CD4-positive, CD25-positive, alpha-beta regulatory T cell (primary cell): Measurements from ENCODE around the gene REG4. TPM values are rescaled to one million over a fixed set of nuclear protein-coding genes. Genes with fewer than 3 reads are reported as not detected.

ENCODE experiments used
- ATAC-seq, 2 donors: fragments of 150-1000 bp; cut with Tn5 transposase; one replicate each; pipeline ENCODE4 v1.10.0; 2021; ENCODE audit warnings: low read depth in 2 of 2, moderate number of reproducible peaks in 2 of 2, moderate library complexity in 1 of 2
- DNase-seq, 3 donors: peaks; one replicate each; pipeline versions ENCODE4 v3.0.0 to v3.0.0-alpha.2; 2012 to 2022; ENCODE audit warnings: mixed read lengths in 1 of 3
- H3K27ac ChIP-seq: one replicate; pipeline ENCODE4 v1.7.0; 2013; ENCODE audit warnings: mild to moderate bottlenecking, low read length; ENCODE audit not compliant: insufficient read depth, poor library complexity, severe bottlenecking
- H3K27me3 ChIP-seq: one replicate; pipeline ENCODE4 v1.7.0; 2013; ENCODE audit warnings: low read length; ENCODE audit not compliant: control insufficient read depth, insufficient read depth
- H3K36me3 ChIP-seq: one replicate; pipeline ENCODE4 v1.7.0; 2013; ENCODE audit warnings: mild to moderate bottlenecking, low read length, moderate library complexity; ENCODE audit not compliant: control insufficient read depth, insufficient read depth
- H3K4me1 ChIP-seq: 2 replicates; pipeline ENCODE4 v1.7.0; 2013; ENCODE audit warnings: mild to moderate bottlenecking, low read length; ENCODE audit not compliant: insufficient read depth, control insufficient read depth, poor library complexity, severe bottlenecking
- H3K4me3 ChIP-seq: one replicate; pipeline ENCODE4 v1.7.0; 2013; ENCODE audit warnings: low read depth, mild to moderate bottlenecking, low read length, moderate library complexity
- H3K9me3 ChIP-seq, 2 experiments: 1 replicate in 1 of 2; 2 replicates in 1 of 2; pipeline ENCODE4 v1.7.0; 2013; ENCODE audit warnings: low read length in 2 of 2, mild to moderate bottlenecking in 1 of 2, moderate library complexity in 1 of 2; ENCODE audit not compliant: control insufficient read depth in 2 of 2
- H3K27ac Mint-ChIP-seq, 3 donors: one replicate each; pipeline ENCODE4 v1.8.0; 2020 to 2022; ENCODE audit warnings: mild to moderate bottlenecking in 3 of 3, mixed read lengths in 3 of 3, moderate library complexity in 2 of 3
- H3K27me3 Mint-ChIP-seq: one replicate; pipeline ENCODE4 v1.8.0; 2022; ENCODE audit warnings: mild to moderate bottlenecking, mixed read lengths
- H3K36me3 Mint-ChIP-seq: one replicate; pipeline ENCODE4 v1.8.0; 2020; ENCODE audit warnings: mixed read lengths
- H3K4me1 Mint-ChIP-seq, 4 donors: one replicate each; pipeline ENCODE4 v1.8.0; 2020 to 2022; ENCODE audit warnings: mixed read lengths in 4 of 4, mild to moderate bottlenecking in 1 of 4
- H3K4me3 Mint-ChIP-seq, 4 donors: one replicate each; pipeline ENCODE4 v1.8.0; 2020 to 2022; ENCODE audit warnings: mild to moderate bottlenecking in 4 of 4, mixed read lengths in 4 of 4, moderate library complexity in 3 of 4
- H3K9me3 Mint-ChIP-seq, 7 donors: one replicate each; pipeline ENCODE4 v1.8.0; 2020 to 2022; ENCODE audit warnings: mixed read lengths in 7 of 7, mild to moderate bottlenecking in 3 of 7, moderate library complexity in 2 of 7
- polyA plus RNA-seq, 4 donors: library from polyadenylated mRNA; unstranded; fragments of 300-500 nt; fragmentation: Illumina TruSeq; gene quantifications; one replicate each; pipeline ENCODE4 v1.2.3, GENCODE V29; 2021
- total RNA-seq: library from RNA; stranded (reverse); gene quantifications from one replicate; pipeline ENCODE4 v1.2.3, GENCODE V29; 2022

REG4 gene
- total and polyA plus RNA-seq, 5 donors from 2014 or later = 0.41 to 1.5 TPM; not detected in 3

DNA sequence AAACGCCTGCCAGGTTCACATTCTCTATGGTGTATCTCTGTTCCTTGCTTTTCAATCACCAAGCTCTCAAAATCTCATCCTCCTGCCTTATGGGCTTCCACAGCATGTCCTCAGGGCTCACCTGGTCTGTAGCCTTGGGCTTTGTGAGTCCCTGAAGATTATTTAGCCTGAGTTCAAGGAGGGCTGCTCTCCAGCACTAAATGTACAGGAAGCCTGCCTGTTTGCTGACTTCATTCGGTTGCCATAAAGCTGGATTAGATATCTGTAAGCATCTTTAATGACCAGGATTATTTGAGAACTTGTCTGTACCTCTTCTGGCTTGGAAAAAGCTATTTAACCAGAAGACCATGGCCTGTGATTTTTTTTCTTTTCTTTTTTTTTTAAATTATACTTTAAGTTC, 6.9 kb upstream of the REG4 start:
- Mint-ChIP-seq H3K27me3 (peaks cover 16% of the 10 kb centered on the region), H3K4me1 (no peaks in the 10 kb centered on the region), H3K9me3 (peaks cover 0 to 3% (median 0%) of the 10 kb centered on the region in 7 donors), H3K36me3 (no peaks in the 10 kb centered on the region), H3K4me3 (no peak overlapping the region), H3K27ac (peak overlapping the region in 1 of 3 donors; percentile 40)
- Histone ChIP-seq H3K9me3 (no peaks in the 10 kb centered on the region), H3K36me3 (no peaks in the 10 kb centered on the region), H3K4me3 (no peak overlapping the region), H3K27me3 (peaks cover 3% of the 10 kb centered on the region), H3K4me1 (no peaks in the 10 kb centered on the region), H3K27ac (no peak overlapping the region)
- DNase-seq (no peak), ATAC-seq (no peak)

GRCh38 chr1:119816407-119816806, 5.1 kb upstream of the REG4 start:
- no peaks in the 10 kb centered on the region for H3K4me1 ChIP-seq
- peaks cover 20% of the 10 kb centered on the region for H3K27me3 Mint-ChIP-seq
- peaks cover 0 to 3% (median 0%) of the 10 kb centered on the region in 7 donors for H3K9me3 Mint-ChIP-seq
- ATAC-seq (no peak), DNase-seq (no peak)
- H3K4me3 Mint-ChIP-seq = no peak overlapping the region
- H3K36me3 Mint-ChIP-seq = no peaks in the 10 kb centered on the region
- H3K27ac ChIP-seq = no peak overlapping the region
- no peaks in the 10 kb centered on the region for H3K36me3 ChIP-seq
- H3K4me3 ChIP-seq = no peak overlapping the region
- peaks cover 7% of the 10 kb centered on the region for H3K27me3 ChIP-seq
- no peaks in the 10 kb centered on the region for H3K9me3 ChIP-seq
- H3K27ac Mint-ChIP-seq = no peak overlapping the region
- H3K4me1 Mint-ChIP-seq = no peaks in the 10 kb centered on the region

DNA sequence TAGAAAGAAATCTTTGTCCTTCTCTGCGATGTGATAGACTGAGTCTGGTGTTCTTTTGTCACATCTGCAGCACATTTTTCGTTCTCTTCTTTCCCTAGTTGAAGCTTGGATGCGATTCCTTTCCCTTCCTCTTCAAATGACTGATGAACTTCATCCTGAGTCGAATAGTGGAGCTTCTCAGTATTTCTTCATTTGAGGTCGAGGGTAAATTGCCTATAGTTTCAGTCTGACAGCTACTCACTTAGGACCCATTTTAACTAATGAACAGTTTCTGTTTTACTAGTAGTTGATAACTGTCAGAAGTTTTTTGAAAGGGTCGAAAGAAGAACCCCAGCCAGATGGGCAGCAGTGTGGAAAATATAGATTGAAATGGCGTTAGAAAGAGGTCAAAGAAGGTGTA, 4.7 kb upstream of the REG4 start:
- no peak for ATAC-seq
- no peak overlapping the region for H3K4me3 Mint-ChIP-seq

DNA sequence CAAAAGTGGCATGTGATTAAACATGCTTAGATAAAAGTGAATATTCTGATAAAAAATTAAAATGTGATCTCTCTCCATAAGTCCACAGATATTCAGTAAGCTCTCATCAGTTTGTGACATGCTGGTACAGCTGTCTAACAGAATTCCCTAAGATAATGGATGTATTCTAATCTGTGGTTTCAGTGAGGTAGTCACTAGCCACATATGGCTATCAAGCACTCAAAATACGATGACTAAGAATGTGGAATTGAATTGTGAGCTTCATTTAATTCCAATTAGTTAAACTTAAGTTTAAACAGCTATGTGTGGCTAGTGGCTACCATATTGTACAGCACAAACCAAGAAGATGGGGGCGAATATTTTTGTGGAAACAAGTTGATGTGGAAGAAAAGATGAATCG, 4.1 kb upstream of the REG4 start:
- H3K4me3 ChIP-seq = no peak overlapping the region

More for the DNA sequence above, 4.7 kb upstream of the REG4 start:
- Mint-ChIP-seq H3K4me1 (no peaks in the 10 kb centered on the region), H3K9me3 (peaks cover 0 to 3% (median 0%) of the 10 kb centered on the region in 7 donors), H3K27me3 (peaks cover 22% of the 10 kb centered on the region), H3K36me3 (no peaks in the 10 kb centered on the region), H3K27ac (no peak overlapping the region)
- no peak overlapping the region for H3K27ac ChIP-seq
- peaks cover 7% of the 10 kb centered on the region for H3K27me3 ChIP-seq
- H3K9me3 ChIP-seq = no peaks in the 10 kb centered on the region
- H3K4me1 ChIP-seq = no peaks in the 10 kb centered on the region
- no peak overlapping the region for H3K4me3 ChIP-seq
- no peaks in the 10 kb centered on the region for H3K36me3 ChIP-seq
- DNase-seq = no peak

DNA sequence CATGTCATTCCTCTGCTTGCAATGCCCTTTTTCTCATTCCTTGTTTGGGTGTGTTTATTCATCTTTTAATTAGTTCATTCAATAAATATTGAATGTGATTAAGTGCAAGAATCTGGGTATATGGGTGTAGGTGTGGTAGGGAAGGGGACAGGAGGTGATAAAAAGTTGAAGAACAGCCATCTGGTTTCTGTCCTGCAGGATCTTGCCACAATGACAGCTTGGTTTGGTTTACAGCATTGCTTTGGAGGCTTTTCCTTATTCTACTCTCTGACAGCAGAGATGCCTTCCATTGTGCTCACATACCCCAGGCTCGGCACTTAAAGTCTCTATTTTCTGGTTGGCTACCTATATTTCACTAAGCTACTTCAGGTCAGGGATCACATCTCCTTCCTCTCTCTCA, 3.0 kb upstream of the REG4 start:
- H3K27ac Mint-ChIP-seq = no peak overlapping the region
- peaks cover 0 to 1% (median under 1%) of the 10 kb centered on the region in 4 donors for H3K4me1 Mint-ChIP-seq
- ATAC-seq (no peak), DNase-seq (no peak)
- H3K36me3 ChIP-seq = no peaks in the 10 kb centered on the region
- H3K27me3 ChIP-seq = peaks cover 7% of the 10 kb centered on the region
- peaks cover 0 to 2% (median 0%) of the 10 kb centered on the region in 7 donors for H3K9me3 Mint-ChIP-seq
- no peak overlapping the region for H3K4me3 ChIP-seq
- peaks cover 27% of the 10 kb centered on the region for H3K27me3 Mint-ChIP-seq
- H3K4me3 Mint-ChIP-seq = no peak overlapping the region
- no peaks in the 10 kb centered on the region for H3K36me3 Mint-ChIP-seq
- no peaks in the 10 kb centered on the region for H3K9me3 ChIP-seq
- no peak overlapping the region for H3K27ac ChIP-seq
- H3K4me1 ChIP-seq = no peaks in the 10 kb centered on the region

More for the DNA sequence above, 4.1 kb upstream of the REG4 start:
- H3K36me3 Mint-ChIP-seq = no peaks in the 10 kb centered on the region
- peaks cover 0 to 3% (median 0%) of the 10 kb centered on the region in 7 donors for H3K9me3 Mint-ChIP-seq
- Histone ChIP-seq H3K27ac (no peak overlapping the region), H3K9me3 (no peaks in the 10 kb centered on the region), H3K4me1 (no peaks in the 10 kb centered on the region), H3K27me3 (peaks cover 7% of the 10 kb centered on the region), H3K36me3 (no peaks in the 10 kb centered on the region)
- no peak overlapping the region for H3K27ac Mint-ChIP-seq
- ATAC-seq = no peak
- H3K4me3 Mint-ChIP-seq = no peak overlapping the region
- no peaks in the 10 kb centered on the region for H3K4me1 Mint-ChIP-seq
- DNase-seq = no peak
- peaks cover 25% of the 10 kb centered on the region for H3K27me3 Mint-ChIP-seq

GRCh38 chr1:119811985-119812557, 811 bp upstream of the REG4 start:
- peaks cover 33% of the 10 kb centered on the region for H3K27me3 Mint-ChIP-seq
- no peak overlapping the region for H3K27ac Mint-ChIP-seq
- H3K4me3 Mint-ChIP-seq = no peak overlapping the region
- ATAC-seq (no peak), DNase-seq (no peak)
- Histone ChIP-seq H3K4me3 (no peak overlapping the region), H3K9me3 (no peaks in the 10 kb centered on the region), H3K4me1 (no peaks in the 10 kb centered on the region), H3K36me3 (no peaks in the 10 kb centered on the region), H3K27ac (no peak overlapping the region), H3K27me3 (peaks cover 13% of the 10 kb centered on the region)
- no peaks in the 10 kb centered on the region for H3K36me3 Mint-ChIP-seq
- peaks cover 0 to 6% (median 4%) of the 10 kb centered on the region in 4 donors for H3K4me1 Mint-ChIP-seq
- H3K9me3 Mint-ChIP-seq = peaks cover 0 to 2% (median 0%) of the 10 kb centered on the region in 7 donors

DNA sequence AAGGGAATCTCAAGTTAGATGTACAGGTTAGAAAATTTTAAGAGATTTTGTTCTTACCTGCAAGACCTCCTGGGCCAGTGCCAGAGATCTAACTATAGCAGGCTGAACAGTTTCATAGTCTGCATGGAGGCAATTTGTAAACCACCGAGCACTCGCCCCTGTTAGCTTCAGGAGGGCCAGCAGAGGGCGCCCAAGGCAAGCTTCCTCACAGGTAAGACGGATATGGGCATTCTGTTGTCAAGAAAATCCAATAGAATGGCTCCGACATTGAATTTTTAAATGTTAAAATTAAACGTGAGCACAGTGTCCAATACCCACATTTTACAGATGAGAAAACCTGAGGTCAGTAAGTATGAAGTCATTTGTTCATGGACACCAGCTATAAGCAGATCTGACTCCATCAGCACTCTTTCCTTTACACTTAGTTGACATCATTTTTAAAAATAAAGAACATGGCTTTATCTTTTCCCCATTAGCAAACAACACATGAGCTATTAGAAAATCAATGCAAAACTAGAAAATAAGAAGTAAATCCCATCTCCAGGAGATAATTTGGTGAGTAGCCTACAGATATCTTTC, 2.2 kb downstream of the REG4 start:
- no peak overlapping the region for H3K27ac ChIP-seq
- peak; percentile 30 to 79 (median 52) for DNase-seq
- no peaks in the 10 kb centered on the region for H3K9me3 ChIP-seq
- H3K4me3 ChIP-seq = no peak overlapping the region
- Mint-ChIP-seq H3K4me3 (no peak overlapping the region), H3K4me1 (peaks cover 0 to 6% (median 4%) of the 10 kb centered on the region in 4 donors), H3K36me3 (no peaks in the 10 kb centered on the region), H3K9me3 (peaks cover 0 to 2% (median 0%) of the 10 kb centered on the region in 7 donors), H3K27me3 (peaks cover 37% of the 10 kb centered on the region), H3K27ac (no peak overlapping the region)
- ATAC-seq = peak; percentile 45 to 56
- H3K27me3 ChIP-seq = peaks cover 14% of the 10 kb centered on the region
- no peaks in the 10 kb centered on the region for H3K4me1 ChIP-seq
- H3K36me3 ChIP-seq = no peaks in the 10 kb centered on the region

DNA sequence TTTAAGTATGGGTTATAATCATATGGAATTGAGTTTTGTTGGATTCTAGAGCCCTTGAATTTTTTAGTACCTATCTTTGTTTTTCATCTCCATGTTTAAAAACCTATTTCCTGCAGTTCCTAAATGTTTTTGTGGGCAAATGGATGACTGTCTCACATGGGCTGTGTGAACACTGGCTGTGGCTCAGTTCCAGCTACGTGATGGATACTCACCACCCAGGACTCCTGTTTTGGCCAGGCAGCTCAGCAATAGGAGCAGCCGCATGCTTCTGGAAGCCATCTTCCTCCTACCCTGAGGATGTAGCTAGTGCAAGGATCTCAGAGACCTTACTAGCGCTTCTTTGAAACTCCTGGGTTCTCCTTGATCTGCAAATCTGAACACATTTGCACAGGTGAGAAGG, 2.8 kb downstream of the REG4 start:
- peaks cover 0 to 6% (median 4%) of the 10 kb centered on the region in 4 donors for H3K4me1 Mint-ChIP-seq
- Histone ChIP-seq H3K27ac (no peak overlapping the region), H3K9me3 (no peaks in the 10 kb centered on the region), H3K36me3 (no peaks in the 10 kb centered on the region), H3K4me1 (no peaks in the 10 kb centered on the region), H3K4me3 (no peak overlapping the region), H3K27me3 (peaks cover 16% of the 10 kb centered on the region)
- H3K4me3 Mint-ChIP-seq = no peak overlapping the region
- H3K27ac Mint-ChIP-seq = peak overlapping the region in 1 of 3 donors; percentile 39
- no peaks in the 10 kb centered on the region for H3K36me3 Mint-ChIP-seq
- DNase-seq (no peak), ATAC-seq (no peak)
- H3K9me3 Mint-ChIP-seq = peaks cover 0 to 2% (median 0%) of the 10 kb centered on the region in 7 donors
- peaks cover 37% of the 10 kb centered on the region for H3K27me3 Mint-ChIP-seq
